ENCODE data around the gene PDE6C.

Gene PDE6C

GRCh38 chr10:93612311-93612710, at the start of gene PDE6C:
PDE6C (plus strand) TSS chr10:93612537; CDS start chr10:93612726, 189 bp downstream.
- DNase-seq (ENCODE audit: low spot score), result no peak

DNA sequence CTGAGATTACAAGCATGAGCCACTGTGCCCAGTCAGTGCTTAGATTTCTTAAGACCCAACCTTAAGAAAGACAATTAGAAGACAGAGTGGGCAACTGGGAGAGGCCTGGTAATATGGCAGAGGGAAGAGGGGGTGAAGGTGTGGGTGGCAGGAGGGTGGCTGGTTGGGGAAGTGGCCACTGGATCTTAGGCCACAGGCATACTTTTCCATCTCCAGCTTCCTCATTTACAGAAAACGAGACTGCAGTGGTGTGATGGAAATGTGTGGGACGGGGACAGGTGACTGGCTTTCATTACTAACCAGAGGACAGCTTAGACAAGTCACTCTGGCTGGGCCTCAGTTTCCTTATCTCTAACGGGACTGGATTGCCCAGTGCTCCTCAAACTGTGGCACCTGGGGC, 46.9 kb upstream of the PDE6C start:
- DNase-seq (ENCODE audit: low spot score), result no peak

DNA sequence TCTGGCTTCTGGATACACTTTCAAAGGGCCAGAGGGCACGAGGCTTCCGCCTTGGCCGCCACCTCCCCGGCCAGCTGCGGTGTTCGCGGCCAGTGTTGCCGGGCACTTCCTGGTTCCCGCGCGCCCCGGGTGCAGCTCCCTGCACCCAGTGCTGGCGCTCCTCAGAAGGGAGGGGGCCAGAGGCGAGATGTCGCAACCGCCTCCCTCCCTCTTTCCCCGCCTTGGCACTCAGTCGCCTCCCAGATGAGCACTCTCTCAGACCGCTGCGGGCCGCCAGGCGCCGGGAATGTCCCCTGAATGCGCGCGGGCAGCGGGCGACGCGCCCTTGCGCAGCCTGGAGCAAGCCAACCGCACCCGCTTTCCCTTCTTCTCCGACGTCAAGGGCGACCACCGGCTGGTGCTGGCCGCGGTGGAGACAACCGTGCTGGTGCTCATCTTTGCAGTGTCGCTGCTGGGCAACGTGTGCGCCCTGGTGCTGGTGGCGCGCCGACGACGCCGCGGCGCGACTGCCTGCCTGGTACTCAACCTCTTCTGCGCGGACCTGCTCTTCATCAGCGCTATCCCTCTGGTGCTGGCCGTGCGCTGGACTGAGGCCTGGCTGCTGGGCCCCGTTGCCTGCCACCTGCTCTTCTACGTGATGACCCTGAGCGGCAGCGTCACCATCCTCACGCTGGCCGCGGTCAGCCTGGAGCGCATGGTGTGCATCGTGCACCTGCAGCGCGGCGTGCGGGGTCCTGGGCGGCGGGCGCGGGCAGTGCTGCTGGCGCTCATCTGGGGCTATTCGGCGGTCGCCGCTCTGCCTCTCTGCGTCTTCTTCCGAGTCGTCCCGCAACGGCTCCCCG, 45.7 kb upstream of the PDE6C start, which contains the start of gene FFAR4:
Gene FFAR4, plus strand, starts transcription at position 231 of the 842 bp plus-strand sequence. Its CDS starts 56 bp downstream, at position 287.
- no peak for DNase-seq (ENCODE audit: low spot score)

- no peak for DNase-seq (ENCODE audit: low spot score)
Measured at GRCh38 chr10:93567277-93568104, 44.8 kb upstream of the PDE6C start.

DNA sequence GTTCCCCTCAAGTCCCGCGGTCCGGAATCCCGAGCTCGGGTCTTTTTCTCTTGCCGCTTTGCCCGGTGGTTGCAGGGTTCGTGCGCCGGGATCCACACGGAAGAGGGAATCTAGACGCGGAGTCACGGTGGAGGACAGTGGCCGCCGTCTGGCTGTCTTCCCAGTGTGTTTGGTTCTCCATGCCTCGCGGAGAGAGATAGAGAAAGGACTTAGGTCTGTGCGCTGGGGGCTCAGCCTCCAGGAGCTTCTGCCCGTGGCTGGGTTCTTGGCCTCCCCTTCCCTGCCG, 44.3 kb upstream of the PDE6C start:
- DNase-seq (ENCODE audit: low spot score), result no peak

- DNase-seq (ENCODE audit: low spot score), result no peak
Measured at GRCh38 chr10:93570383-93570782, 42.0 kb upstream of the PDE6C start.

- DNase-seq (ENCODE audit: low spot score), result no peak
Measured at GRCh38 chr10:93572606-93573005, 39.7 kb upstream of the PDE6C start.

GRCh38 chr10:93573051-93573909, 39.1 kb upstream of the PDE6C start:
- no peak for DNase-seq (ENCODE audit: low spot score)

- DNase-seq (ENCODE audit: low spot score), result no peak
Measured at GRCh38 chr10:93573924-93574323, 38.4 kb upstream of the PDE6C start.

- DNase-seq (ENCODE audit: low spot score), result no peak
Measured at GRCh38 chr10:93576888-93577287, 35.4 kb upstream of the PDE6C start.

DNA sequence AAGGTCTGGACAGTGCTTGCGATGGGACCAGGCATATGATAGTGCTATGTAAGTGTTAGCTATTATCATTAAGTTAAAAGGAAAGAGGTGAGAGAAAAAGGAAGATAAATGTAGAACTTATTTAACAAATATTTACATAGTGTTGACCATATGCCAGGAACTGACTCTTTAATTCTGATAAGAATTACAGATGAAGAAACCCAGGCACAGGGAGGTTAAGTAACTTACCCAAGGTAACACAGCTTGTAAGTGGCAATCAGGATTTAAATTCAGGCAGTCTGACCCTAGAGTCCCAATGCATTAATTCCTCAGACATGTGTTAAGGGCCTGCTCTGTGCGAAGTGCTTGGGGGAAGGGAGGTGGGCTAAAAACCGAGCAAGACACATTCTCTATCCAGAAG, 34.8 kb upstream of the PDE6C start:
- no peak for DNase-seq (ENCODE audit: low spot score)

GRCh38 chr10:93579089-93579488, 33.2 kb upstream of the PDE6C start:
- no peak for DNase-seq (ENCODE audit: low spot score)

DNA sequence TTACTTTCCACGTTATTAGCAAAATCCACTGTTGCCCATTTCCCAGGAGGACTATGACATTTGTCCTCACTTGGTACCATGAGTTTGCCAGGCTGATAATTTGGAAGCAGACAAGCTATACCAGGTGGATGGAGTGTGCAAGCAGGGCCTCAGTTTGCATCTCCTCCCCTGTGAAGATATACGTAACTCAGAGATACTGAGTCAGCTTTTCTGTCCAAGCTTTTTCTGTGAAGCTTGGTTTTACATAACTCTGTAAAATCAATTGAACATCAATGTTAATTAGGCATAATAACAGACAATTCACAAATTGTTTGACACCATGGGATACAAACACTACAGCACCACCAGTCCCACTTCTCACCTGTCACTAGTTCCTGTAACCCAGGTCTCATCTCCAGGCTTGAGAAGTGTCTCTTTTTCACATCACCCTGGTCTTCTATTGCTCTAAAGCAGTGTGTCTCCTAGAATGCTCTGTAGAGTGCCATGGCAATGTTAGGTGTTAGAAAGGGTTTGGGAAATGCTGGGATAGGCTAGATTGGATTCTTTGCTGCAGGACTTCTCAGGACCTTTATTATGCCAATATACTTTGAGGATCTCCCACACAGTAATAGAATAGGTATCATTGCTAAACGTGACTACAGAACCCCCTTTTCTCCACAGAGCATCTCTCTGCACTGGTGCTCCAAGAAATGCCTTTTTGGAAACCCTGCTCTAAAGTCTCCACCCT, 32.2 kb upstream of the PDE6C start:
- DNase-seq (ENCODE audit: low spot score), result no peak

- DNase-seq (ENCODE audit: low spot score), result peak; percentile 6
Measured at GRCh38 chr10:93580828-93581227, 31.5 kb upstream of the PDE6C start.

GRCh38 chr10:93584445-93584844, 27.9 kb upstream of the PDE6C start:
- no peak for DNase-seq (ENCODE audit: low spot score)

- DNase-seq (ENCODE audit: low spot score), result no peak
Measured at GRCh38 chr10:93589648-93590562, 22.4 kb upstream of the PDE6C start.

GRCh38 chr10:93590638-93591037, 21.7 kb upstream of the PDE6C start:
- DNase-seq (ENCODE audit: low spot score), result no peak

- DNase-seq (ENCODE audit: low spot score), result no peak
Measured at GRCh38 chr10:93591065-93591808, 21.1 kb upstream of the PDE6C start.

DNA sequence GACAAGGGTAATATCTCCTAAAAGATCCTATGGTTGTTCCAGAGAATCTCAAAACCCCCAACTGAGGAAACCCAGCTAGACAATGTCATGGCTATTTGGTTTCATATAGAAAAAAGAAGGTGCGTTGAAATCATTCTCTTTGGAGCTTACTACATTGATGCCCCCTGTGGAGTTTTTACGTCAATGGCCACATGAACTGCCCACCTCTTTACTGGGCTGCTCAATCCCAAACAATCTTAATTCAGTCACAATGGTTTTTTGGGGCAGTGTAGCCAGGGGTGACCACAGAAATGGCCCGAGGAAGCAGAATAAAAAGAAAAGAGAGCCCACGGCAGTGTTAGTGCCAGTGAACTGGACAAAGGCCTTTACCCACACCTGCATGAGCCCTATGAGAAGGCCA, 19.1 kb upstream of the PDE6C start:
- no peak for DNase-seq (ENCODE audit: low spot score)

GRCh38 chr10:93593749-93594148, 18.6 kb upstream of the PDE6C start:
- DNase-seq (ENCODE audit: low spot score), result no peak
